Measurements from ENCODE around the gene TYMS. TPM values are rescaled to one million over a fixed set of nuclear protein-coding genes. Genes with fewer than 3 reads are reported as not detected.

Gene TYMS
- total RNA-seq, 1 donor from 2014 or later = 3.1 TPM

- Histone ChIP-seq H3K27me3 (ENCODE audit: low read depth) (no peaks in the 10 kb centered on the region), H3K36me3 (peaks cover 67% of the 10 kb centered on the region), H3K9me3 (replicated peaks) (no peaks in the 10 kb centered on the region), H3K27ac (replicated peaks) (peak overlapping the region; percentile 47), H3K4me3 (no peak overlapping the region), H3K4me1 (peaks cover 32% of the 10 kb centered on the region)
- intact Hi-C loops (cut with micrococcal nuclease) = no loop called here
- DNase-seq = no peak
- TF ChIP-seq, protein P1, sequence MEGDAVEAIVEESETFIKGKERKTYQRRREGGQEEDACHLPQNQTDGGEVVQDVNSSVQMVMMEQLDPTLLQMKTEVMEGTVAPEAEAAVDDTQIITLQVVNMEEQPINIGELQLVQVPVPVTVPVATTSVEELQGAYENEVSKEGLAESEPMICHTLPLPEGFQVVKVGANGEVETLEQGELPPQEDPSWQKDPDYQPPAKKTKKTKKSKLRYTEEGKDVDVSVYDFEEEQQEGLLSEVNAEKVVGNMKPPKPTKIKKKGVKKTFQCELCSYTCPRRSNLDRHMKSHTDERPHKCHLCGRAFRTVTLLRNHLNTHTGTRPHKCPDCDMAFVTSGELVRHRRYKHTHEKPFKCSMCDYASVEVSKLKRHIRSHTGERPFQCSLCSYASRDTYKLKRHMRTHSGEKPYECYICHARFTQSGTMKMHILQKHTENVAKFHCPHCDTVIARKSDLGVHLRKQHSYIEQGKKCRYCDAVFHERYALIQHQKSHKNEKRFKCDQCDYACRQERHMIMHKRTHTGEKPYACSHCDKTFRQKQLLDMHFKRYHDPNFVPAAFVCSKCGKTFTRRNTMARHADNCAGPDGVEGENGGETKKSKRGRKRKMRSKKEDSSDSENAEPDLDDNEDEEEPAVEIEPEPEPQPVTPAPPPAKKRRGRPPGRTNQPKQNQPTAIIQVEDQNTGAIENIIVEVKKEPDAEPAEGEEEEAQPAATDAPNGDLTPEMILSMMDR (IDR thresholded peaks at IDR 0.05; ENCODE audit: borderline replicate concordance) = no peak
Measured at GRCh38 chr18:673317-673716, 15.9 kb downstream of the TYMS start.

GRCh38 chr18:673769-674168 lies 16.3 kb downstream of the TYMS start:
- intact Hi-C loops (cut with micrococcal nuclease) = no loop called here
- H3K36me3 ChIP-seq = peaks cover 69% of the 10 kb centered on the region
- DNase-seq = no peak
- H3K9me3 ChIP-seq (replicated peaks) = no peaks in the 10 kb centered on the region
- peak overlapping the region; percentile 47 for H3K27ac ChIP-seq (replicated peaks)
- peaks cover 32% of the 10 kb centered on the region for H3K4me1 ChIP-seq
- TF ChIP-seq, protein P1 (IDR thresholded peaks at IDR 0.05; ENCODE audit: borderline replicate concordance) = no peak
- no peaks in the 10 kb centered on the region for H3K27me3 ChIP-seq (ENCODE audit: low read depth)
- H3K4me3 ChIP-seq = no peak overlapping the region

GRCh38 chr18:675307-675706 lies 17.9 kb downstream of the TYMS start:
- no peaks in the 10 kb centered on the region for H3K27me3 ChIP-seq (ENCODE audit: low read depth)
- TF ChIP-seq, protein P1 (IDR thresholded peaks at IDR 0.05; ENCODE audit: borderline replicate concordance) = no peak
- no peak for DNase-seq
- peaks cover 32% of the 10 kb centered on the region for H3K4me1 ChIP-seq
- intact Hi-C loops (cut with micrococcal nuclease) = no loop called here
- peaks cover 68% of the 10 kb centered on the region for H3K36me3 ChIP-seq
- H3K9me3 ChIP-seq (replicated peaks) = no peaks in the 10 kb centered on the region
- peak overlapping the region; percentile 49 for H3K27ac ChIP-seq (replicated peaks)
- no peak overlapping the region for H3K4me3 ChIP-seq

DNA sequence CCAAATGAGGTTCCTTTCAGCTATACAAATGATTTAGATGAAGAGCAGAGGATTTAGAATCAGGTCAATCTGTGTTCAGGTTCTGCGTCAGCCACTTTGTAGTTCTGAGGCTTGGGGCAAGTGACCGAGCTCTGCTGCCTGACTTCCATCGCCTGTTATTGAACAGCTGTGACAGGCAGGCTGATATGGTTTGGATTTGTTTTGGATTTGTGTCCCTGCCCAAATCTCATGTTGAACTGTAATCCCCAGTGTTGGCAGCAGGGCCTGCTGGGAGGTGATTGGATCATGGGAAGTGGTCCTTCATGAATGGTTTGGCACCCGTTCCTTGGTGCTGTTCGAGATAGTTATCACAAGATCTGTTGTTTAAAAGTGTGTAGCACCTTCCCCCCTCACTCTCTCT lies 18.6 kb downstream of the TYMS start:
- Histone ChIP-seq H3K9me3 (replicated peaks) (no peaks in the 10 kb centered on the region), H3K27me3 (ENCODE audit: low read depth) (no peaks in the 10 kb centered on the region), H3K27ac (replicated peaks) (peak overlapping the region; percentile 49), H3K36me3 (peaks cover 63% of the 10 kb centered on the region), H3K4me3 (no peak overlapping the region), H3K4me1 (peaks cover 32% of the 10 kb centered on the region)
- TF ChIP-seq, protein P1 (IDR thresholded peaks at IDR 0.05; ENCODE audit: borderline replicate concordance) = no peak
- DNase-seq = peak; percentile 24
- intact Hi-C loops (cut with micrococcal nuclease) = no loop called here

- Histone ChIP-seq H3K9me3 (replicated peaks) (no peaks in the 10 kb centered on the region), H3K27ac (replicated peaks) (peak overlapping the region; percentile 49), H3K36me3 (peaks cover 63% of the 10 kb centered on the region), H3K4me1 (peaks cover 32% of the 10 kb centered on the region), H3K4me3 (no peak overlapping the region), H3K27me3 (ENCODE audit: low read depth) (no peaks in the 10 kb centered on the region)
- DNase-seq = no peak
- TF ChIP-seq, protein P1 (IDR thresholded peaks at IDR 0.05; ENCODE audit: borderline replicate concordance) = no peak
- intact Hi-C loops (cut with micrococcal nuclease) = no loop called here
Measured at GRCh38 chr18:676736-677135, 19.3 kb downstream of the TYMS start.

DNA sequence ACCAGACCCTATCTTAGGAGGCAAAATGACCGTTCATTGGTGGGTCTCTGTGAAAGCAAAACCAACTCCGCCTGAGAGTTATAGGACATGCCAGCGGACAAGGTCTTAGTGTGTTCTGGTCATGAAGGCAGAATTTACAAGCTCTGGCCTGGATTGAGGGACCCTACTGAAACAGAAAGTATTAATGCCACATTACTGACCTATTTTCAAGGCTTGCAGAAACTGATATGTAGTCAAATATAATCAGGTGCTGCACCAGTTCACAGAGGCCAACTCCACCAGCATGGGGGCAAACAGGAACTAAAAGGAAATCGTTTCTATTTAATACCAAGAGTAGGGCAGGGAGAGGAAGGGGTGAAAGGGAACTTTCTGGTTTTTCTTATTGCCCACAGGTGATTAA lies 19.7 kb downstream of the TYMS start:
- Histone ChIP-seq H3K27me3 (ENCODE audit: low read depth) (no peaks in the 10 kb centered on the region), H3K4me1 (peaks cover 32% of the 10 kb centered on the region), H3K36me3 (peaks cover 65% of the 10 kb centered on the region), H3K4me3 (no peak overlapping the region), H3K9me3 (replicated peaks) (no peaks in the 10 kb centered on the region), H3K27ac (replicated peaks) (peak overlapping the region; percentile 49)
- intact Hi-C loops (cut with micrococcal nuclease) = no loop called here
- TF ChIP-seq, protein P1 (IDR thresholded peaks at IDR 0.05; ENCODE audit: borderline replicate concordance) = no peak
- DNase-seq = no peak

All from left ventricle myocardium inferior (tissue), 1 donor.